PC-3 (cell line): Measurements from ENCODE around the gene SLC41A2.

Source experiments
- CTCF ChIP-seq: fragments of 300-600 bp; sonication (generic); conservative IDR thresholded peaks from 2 replicates; pipeline ENCODE4 v1.5.1; 2017; ENCODE audit warnings: antibody characterized with exemption, low read depth, mild to moderate bottlenecking, low read length
- EZH2 ChIP-seq: fragments of 300-600 bp; sonication (generic); IDR thresholded peaks from one replicate; pipeline ENCODE4 v1.6.1; 2017; ENCODE audit warnings: antibody characterized with exemption, mild to moderate bottlenecking, low read length; ENCODE audit not compliant: unreplicated experiment

DNA sequence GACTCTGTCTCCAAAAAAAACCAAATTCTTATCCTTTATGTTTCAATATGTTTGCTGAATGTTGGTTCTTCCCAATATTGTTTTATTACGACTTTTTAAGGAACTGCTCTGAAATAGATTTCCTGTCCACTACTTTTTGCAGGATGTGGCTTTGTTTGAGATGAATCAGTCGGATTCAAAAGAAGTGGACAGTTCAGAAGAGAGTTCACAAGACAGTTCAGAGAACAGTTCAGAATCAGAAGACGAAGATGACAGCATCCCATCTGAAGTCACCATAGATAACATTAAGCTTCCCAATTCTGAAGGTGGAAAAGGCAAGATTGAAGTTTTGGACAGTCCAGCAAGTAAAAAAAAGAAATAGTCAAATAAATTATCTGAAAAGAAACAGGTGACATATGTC is 36.2 kb upstream of the SLC41A2 start:
- TF ChIP-seq CTCF (no peak), EZH2 (no peak)
